Natural killer cell treated with Interleukin-12 subunit alpha and Interleukin-12 subunit beta and Interleukin-15 and Interleukin-18, amount 100 ng/mL, for 72 hours (primary cell): ENCODE results near the gene ANKRD12. TPM values are rescaled to one million over a fixed set of nuclear protein-coding genes. Genes with fewer than 3 reads are reported as not detected.
"Not testable (repeated sequence)": the region's sequence is repeated elsewhere in the genome, so short reads cannot be mapped to it uniquely, and the experiment has no call there.

ENCODE experiments used
- ATAC-seq, 2 donors: fragments of 150-1000 bp; cut with Tn5 transposase in 1 of 2; sonication (Bioruptor Pico), chemical (Tn5 transposase) in 1 of 2; 2 replicates each; pipeline ENCODE4 v1.10.0; 2021
- DNase-seq: peaks from one replicate; pipeline ENCODE4 v3.0.0; 2022; ENCODE audit warnings: low spot score
- H3K27ac Mint-ChIP-seq, 2 donors: 1 replicate in 1 of 2; 2 replicates in 1 of 2; pipeline ENCODE4 v1.8.0; 2022; ENCODE audit warnings: mixed read lengths in 2 of 2, mild to moderate bottlenecking in 1 of 2, moderate library complexity in 1 of 2
- H3K27me3 Mint-ChIP-seq, 2 donors: 1 replicate in 1 of 2; 2 replicates in 1 of 2; pipeline ENCODE4 v1.8.0; 2022; ENCODE audit warnings: mixed read lengths in 2 of 2
- H3K36me3 Mint-ChIP-seq: one replicate; pipeline ENCODE4 v1.8.0; 2022; ENCODE audit warnings: mixed read lengths
- H3K4me1 Mint-ChIP-seq, 2 donors: 1 replicate in 1 of 2; 2 replicates in 1 of 2; pipeline ENCODE4 v1.8.0; 2022; ENCODE audit warnings: low read depth in 2 of 2, mixed read lengths in 2 of 2, mild to moderate bottlenecking in 1 of 2
- H3K4me3 Mint-ChIP-seq: one replicate; pipeline ENCODE4 v1.8.0; 2022; ENCODE audit warnings: mixed read lengths
- H3K9me3 Mint-ChIP-seq: 2 replicates; pipeline ENCODE4 v1.8.0; 2022; ENCODE audit warnings: mixed read lengths
- total RNA-seq, 2 donors: library from RNA; stranded (reverse); gene quantifications; one replicate each; pipeline ENCODE4 v1.2.3, GENCODE V29; 2022

Gene ANKRD12
- total RNA-seq, 2 donors from 2014 or later = 133 to 174 TPM

DNA sequence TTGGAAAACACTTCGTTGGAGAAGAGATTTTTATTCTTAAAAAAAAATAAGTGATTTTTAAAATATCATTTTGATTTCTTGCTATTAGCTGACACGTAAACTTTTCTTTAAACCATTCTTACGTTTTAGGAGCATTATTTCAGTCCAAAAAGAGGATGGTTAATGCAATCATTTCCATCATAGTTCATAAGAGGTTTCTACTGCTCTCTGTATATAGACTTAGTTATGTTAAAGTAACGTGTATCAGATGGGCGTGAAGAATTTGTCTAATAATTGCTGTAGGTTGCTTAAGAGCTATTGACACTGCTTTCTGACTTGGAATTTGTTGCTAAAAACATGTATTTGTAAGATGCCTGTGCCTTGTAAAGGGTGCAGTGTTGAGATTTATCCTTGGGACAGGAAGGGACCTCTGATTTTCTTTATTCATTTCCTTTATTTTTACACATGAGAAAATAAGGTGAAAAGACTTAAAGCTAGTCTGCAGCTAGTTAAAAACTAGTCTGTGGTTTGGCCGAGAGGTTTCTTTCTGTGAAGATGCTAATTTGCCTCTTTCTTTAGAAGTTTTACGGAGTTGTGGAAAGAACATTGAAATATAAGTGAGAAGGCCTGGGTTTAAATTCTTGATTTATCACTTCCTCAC is 2.9 kb downstream of the ANKRD12 start:
- H3K27me3 Mint-ChIP-seq = no peaks in the 10 kb centered on the region
- H3K4me1 Mint-ChIP-seq = peaks cover 55 to 68% of the 10 kb centered on the region in 2 donors
- H3K27ac Mint-ChIP-seq = peak overlapping the region; percentile 95 to 97
- peak overlapping the region; percentile 88 for H3K4me3 Mint-ChIP-seq
- ATAC-seq (no peak), DNase-seq (no peak)
- no peaks in the 10 kb centered on the region for H3K9me3 Mint-ChIP-seq
- peaks cover 23% of the 10 kb centered on the region for H3K36me3 Mint-ChIP-seq

DNA sequence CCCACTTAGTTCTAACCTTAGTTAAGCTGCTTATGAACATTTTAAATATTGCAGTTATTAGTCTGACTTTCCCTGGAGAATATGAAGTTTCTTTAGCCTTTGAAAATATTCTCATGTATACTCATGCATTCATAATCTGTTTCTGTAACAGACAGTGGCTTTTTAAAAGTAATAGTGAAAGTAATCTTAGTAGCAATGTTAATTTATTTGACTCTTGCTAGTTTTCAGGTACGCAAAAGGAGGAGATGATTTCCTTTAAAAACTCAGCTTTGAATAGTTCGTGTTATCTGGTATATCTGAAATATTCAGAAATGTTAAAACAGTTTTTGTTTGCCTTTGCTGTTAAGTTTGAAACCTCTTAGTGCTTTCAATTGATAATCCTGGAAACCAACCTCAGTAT is 3.8 kb downstream of the ANKRD12 start:
- Mint-ChIP-seq H3K27ac (peak overlapping the region; percentile 95 to 97), H3K36me3 (peaks cover 20% of the 10 kb centered on the region), H3K4me1 (peaks cover 56 to 69% of the 10 kb centered on the region in 2 donors), H3K4me3 (peak overlapping the region; percentile 88), H3K27me3 (no peaks in the 10 kb centered on the region), H3K9me3 (no peaks in the 10 kb centered on the region)
- ATAC-seq (no peak), DNase-seq (no peak)

DNA sequence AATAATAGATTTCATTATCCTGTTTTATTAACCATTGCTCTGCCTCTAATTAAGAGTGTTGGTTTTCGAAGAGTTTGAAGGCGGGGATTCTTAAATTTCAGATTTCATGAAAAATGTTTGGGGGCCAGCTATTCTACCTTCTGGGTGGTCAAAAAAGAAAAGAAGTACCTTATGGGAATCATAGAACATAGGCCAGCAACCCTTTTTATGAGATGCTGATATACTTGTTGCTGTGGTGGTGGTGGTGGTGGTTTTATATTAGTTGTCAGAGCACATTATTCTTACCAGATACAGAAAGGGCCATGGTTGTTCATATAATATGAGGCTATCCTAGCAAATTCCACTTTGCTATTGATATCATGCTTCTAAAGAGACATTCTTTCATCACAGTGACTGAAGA is 4.4 kb downstream of the ANKRD12 start:
- Mint-ChIP-seq H3K27ac (peak overlapping the region; percentile 95 to 97), H3K27me3 (no peaks in the 10 kb centered on the region), H3K4me3 (peak overlapping the region; percentile 88), H3K4me1 (peaks cover 57 to 70% of the 10 kb centered on the region in 2 donors), H3K36me3 (peaks cover 16% of the 10 kb centered on the region), H3K9me3 (no peaks in the 10 kb centered on the region)
- DNase-seq (no peak), ATAC-seq (no peak)

DNA sequence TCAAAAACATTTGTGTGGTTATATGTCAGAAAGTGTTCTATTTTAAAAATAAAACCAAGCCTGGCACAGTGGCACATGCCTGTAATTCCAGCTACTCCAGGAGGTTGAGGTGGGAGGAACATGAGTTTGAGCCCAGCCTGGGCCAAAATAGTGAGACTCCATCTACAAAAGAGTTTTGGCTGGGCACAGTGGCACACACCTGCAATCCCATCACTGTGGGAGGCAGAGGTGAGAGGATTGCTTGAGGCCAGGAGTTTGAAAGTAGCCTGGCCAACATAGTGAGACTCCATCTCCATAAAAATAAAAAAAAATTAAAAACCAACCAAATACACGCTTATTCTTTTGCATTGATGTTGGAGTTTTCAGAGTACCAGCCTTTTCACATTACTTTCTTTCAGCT is 9.6 kb downstream of the ANKRD12 start:
- peak overlapping the region; percentile 75 for H3K4me3 Mint-ChIP-seq
- H3K27ac Mint-ChIP-seq = peak overlapping the region; percentile 95 to 96
- ATAC-seq = no peak
- DNase-seq = no peak
- no peaks in the 10 kb centered on the region for H3K9me3 Mint-ChIP-seq
- peaks cover 57 to 76% of the 10 kb centered on the region in 2 donors for H3K4me1 Mint-ChIP-seq
- no peaks in the 10 kb centered on the region for H3K27me3 Mint-ChIP-seq
- H3K36me3 Mint-ChIP-seq = no peaks in the 10 kb centered on the region

DNA sequence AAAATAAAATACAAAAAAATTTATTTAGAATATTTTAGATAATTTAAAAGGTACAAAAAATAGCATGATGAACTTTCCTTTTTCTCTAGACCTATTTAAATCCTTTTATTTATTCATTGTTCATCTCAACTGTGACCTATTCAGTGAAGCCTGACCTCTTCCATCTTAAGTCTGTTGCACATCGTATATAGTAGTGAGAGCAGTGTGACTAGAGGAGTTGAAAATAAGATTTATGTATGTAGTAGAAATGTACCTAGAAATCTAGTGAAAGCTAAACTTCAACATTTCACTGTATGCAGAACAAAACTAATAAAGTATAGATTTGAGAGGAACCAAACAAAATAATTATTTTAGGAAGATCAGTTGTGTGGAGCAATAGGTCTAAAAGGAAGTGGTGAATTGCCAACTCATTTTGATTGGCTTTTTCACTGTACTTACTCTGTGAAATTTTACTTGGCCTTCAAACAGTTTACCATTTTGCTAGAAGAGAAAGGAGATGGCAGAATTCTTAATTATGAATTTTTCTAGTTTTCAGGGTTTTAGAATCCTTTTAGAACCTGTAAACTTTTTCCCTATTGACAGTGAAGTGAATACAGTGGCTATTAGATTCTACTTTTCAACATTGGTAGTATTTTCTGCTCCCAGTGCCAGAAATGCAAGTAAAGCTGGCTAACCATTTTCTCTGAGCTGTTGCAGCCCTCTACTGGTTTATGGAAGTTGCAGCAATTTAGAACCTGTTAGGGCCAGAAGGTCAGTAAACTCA is 11.0 kb downstream of the ANKRD12 start:
- peak; percentile 67 for DNase-seq
- peak overlapping the region; percentile 75 for H3K4me3 Mint-ChIP-seq
- peak; percentile 67 to 78 for ATAC-seq
- peaks cover 51 to 70% of the 10 kb centered on the region in 2 donors for H3K4me1 Mint-ChIP-seq
- H3K9me3 Mint-ChIP-seq = no peaks in the 10 kb centered on the region
- peak overlapping the region; percentile 95 to 96 for H3K27ac Mint-ChIP-seq
- H3K27me3 Mint-ChIP-seq = no peaks in the 10 kb centered on the region
- H3K36me3 Mint-ChIP-seq = no peaks in the 10 kb centered on the region

DNA sequence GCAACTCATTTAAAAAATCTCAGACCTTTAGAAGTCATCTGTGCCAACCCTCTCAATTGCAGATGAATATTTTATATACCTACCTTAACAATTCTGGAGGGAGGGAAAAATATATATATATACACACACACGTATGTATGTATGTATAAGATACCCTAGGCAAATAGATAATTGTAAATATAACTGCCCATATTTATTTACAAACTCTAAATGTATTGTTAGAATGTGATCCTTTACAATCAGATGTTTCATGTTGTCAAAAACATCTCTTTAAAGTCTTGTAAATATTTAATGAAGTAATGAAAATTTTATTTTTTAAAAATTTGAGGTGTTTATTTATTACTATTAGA is 11.6 kb downstream of the ANKRD12 start:
- H3K9me3 Mint-ChIP-seq = no peaks in the 10 kb centered on the region
- H3K36me3 Mint-ChIP-seq = no peaks in the 10 kb centered on the region
- peak overlapping the region; percentile 75 for H3K4me3 Mint-ChIP-seq
- peak overlapping the region; percentile 95 to 96 for H3K27ac Mint-ChIP-seq
- DNase-seq (no peak), ATAC-seq (no peak)
- peaks cover 51 to 73% of the 10 kb centered on the region in 2 donors for H3K4me1 Mint-ChIP-seq
- no peaks in the 10 kb centered on the region for H3K27me3 Mint-ChIP-seq

DNA sequence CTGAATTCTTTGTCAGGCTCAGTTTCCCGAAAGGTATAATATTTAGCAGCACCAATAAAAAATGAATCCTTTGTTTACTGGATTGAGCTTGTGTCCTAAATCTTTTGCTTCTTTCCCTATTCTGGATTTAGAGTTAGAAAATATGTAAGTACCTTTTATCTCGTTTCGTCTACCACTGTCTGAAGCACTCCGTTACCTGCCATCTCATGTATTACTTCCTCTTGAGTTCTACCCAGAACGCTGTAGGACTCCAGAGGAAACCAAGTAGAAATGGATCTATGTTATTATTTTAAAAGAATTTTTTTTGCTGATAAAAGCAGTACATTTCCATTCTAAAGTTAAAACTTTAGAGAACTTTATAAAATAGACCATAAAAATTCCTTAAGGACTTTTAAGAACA is 13.5 kb downstream of the ANKRD12 start:
- ATAC-seq (no peak), DNase-seq (no peak)
- peaks cover 8% of the 10 kb centered on the region for H3K36me3 Mint-ChIP-seq
- peaks cover 54 to 80% of the 10 kb centered on the region in 2 donors for H3K4me1 Mint-ChIP-seq
- H3K27ac Mint-ChIP-seq = peak overlapping the region in 1 of 2 donors; percentile 96
- no peaks in the 10 kb centered on the region for H3K27me3 Mint-ChIP-seq
- H3K9me3 Mint-ChIP-seq = no peaks in the 10 kb centered on the region
- peak overlapping the region; percentile 45 for H3K4me3 Mint-ChIP-seq

DNA sequence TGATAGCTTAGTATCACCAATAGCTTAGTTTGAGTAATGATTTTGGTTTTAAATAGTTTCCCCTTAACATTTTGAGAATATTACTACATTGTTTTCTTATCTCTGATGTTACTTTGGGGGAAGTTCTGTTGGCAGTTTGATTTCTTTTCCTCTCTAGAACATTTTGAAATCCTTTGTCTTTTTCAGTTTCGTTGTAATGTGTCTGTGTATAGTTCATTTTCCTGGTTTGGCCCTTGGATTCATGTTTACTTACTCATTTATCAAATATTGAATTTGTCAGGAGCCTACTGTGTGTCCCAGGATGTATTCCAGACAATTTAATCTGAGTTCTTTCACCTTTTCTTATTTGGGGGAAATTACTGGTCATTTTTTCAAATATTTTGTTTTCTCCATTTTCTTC is 16.7 kb downstream of the ANKRD12 start:
- peaks cover 51 to 74% of the 10 kb centered on the region in 2 donors for H3K4me1 Mint-ChIP-seq
- peak overlapping the region; percentile 30 for H3K4me3 Mint-ChIP-seq
- DNase-seq (no peak), ATAC-seq (no peak)
- no peaks in the 10 kb centered on the region for H3K9me3 Mint-ChIP-seq
- peak overlapping the region; percentile 42 to 89 for H3K27ac Mint-ChIP-seq
- peaks cover 16% of the 10 kb centered on the region for H3K36me3 Mint-ChIP-seq
- H3K27me3 Mint-ChIP-seq = no peaks in the 10 kb centered on the region

DNA sequence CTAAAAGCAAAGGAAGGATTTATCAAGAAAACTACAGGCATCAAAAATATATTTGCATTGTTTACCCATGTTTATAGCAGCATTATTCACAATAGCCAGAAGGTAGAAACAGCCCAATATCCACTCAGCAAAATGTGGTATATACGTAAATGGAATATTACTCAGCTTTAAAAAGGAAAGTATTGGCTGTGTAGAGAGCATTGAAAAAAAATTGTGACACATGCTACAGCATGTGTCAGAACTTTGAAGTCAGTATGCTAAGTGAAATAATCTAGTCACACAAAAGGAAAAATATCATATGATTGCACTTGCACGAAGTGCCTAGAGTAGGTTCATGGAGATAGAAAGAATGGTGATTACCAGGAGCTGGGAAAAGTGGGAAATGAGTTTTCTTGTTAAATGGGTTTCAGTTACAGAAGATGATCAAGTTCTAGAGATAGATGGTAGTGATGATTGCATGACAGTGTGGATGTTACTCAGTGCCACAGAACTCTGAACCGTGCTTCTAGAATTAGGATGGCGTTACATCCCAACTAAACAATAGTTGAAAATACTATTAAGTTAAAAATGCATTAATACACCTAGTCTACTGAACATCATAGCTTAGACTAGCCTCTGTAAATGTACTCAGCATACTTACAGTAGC is 20.1 kb downstream of the ANKRD12 start:
- no peaks in the 10 kb centered on the region for H3K27me3 Mint-ChIP-seq
- peaks cover 48 to 62% of the 10 kb centered on the region in 2 donors for H3K4me1 Mint-ChIP-seq
- ATAC-seq (peak; percentile 65 to 74), DNase-seq (no peak)
- no peaks in the 10 kb centered on the region for H3K9me3 Mint-ChIP-seq
- H3K36me3 Mint-ChIP-seq = peaks cover 21% of the 10 kb centered on the region
- peak overlapping the region; percentile 39 for H3K4me3 Mint-ChIP-seq
- H3K27ac Mint-ChIP-seq = peak overlapping the region; percentile 67 to 83

DNA sequence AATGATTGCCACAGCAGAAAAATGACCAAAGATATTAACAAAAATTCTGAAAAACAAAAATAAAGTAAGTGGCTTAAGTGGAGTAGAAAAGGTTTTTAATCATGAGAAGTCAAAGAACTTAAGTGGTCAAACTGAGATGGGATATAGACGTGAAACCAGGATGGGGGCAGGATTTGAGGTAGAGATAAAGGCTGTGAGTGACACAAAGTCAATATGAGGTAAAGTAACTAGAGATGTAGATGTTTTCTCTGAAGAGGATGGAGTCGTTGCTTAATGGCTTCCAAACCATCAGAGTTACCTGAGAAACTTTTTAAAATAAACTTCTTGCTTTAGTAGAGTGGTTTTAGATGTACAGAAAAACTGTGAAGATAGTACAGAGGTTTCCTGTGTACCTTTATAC is 21.2 kb downstream of the ANKRD12 start:
- DNase-seq (no peak), ATAC-seq (no peak)
- Mint-ChIP-seq H3K4me3 (no peak overlapping the region), H3K27ac (peak overlapping the region; percentile 67 to 83), H3K27me3 (no peaks in the 10 kb centered on the region), H3K4me1 (peaks cover 55 to 67% of the 10 kb centered on the region in 2 donors), H3K9me3 (no peaks in the 10 kb centered on the region), H3K36me3 (peaks cover 28% of the 10 kb centered on the region)

DNA sequence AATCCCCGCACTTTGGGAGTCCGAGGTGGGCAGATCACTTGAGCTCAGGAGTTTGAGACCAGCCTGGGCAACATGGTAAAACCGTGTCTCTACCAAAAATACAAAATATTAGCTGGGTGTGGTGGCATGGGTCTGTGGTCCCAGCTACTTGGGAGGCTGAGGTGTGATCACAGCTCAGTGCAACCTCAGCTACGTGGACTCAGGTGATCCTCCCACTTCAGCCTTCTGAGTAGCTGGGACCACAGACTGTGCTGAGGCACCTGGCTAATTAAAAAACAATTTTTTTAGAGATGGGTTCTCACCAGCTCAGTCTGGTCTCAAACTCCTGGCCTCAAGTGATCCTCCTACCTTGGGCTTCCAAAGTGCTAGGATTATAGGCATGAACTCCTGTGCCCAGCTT is 23.4 kb downstream of the ANKRD12 start:
- DNase-seq (no peak), ATAC-seq (no peak)
- Mint-ChIP-seq H3K27me3 (no peaks in the 10 kb centered on the region), H3K4me3 (no peak overlapping the region), H3K9me3 (peaks cover 16% of the 10 kb centered on the region), H3K4me1 (peaks cover 57 to 66% of the 10 kb centered on the region in 2 donors), H3K27ac (no peak overlapping the region), H3K36me3 (peaks cover 43% of the 10 kb centered on the region)

DNA sequence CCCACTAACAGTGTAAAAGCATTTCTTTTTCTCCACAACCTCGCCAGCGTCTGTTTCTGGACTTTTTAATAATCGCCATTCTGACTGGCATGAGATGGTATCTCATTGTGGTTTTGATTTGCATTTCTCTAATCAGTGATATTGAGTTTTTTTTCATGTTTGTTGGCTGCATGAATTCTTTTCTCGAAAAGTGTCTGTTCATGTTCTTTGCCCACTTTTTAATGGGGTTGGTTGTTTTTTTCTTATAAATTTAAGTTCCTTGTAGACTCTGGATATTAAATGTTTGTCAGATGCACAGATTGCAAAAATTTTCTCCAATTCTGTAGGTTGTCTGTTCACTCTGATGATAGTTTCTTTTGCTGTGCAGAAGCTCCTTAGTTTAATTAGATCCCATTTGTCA is 26.1 kb downstream of the ANKRD12 start:
- H3K27me3 Mint-ChIP-seq, DNase-seq, ATAC-seq, H3K27ac Mint-ChIP-seq: not testable (repeated sequence)
- Mint-ChIP-seq H3K36me3 (peaks cover 39% of the 10 kb centered on the region), H3K9me3 (peaks cover 19% of the 10 kb centered on the region), H3K4me3 (peak overlapping the region; percentile 6), H3K4me1 (peaks cover 51 to 57% of the 10 kb centered on the region in 2 donors)

DNA sequence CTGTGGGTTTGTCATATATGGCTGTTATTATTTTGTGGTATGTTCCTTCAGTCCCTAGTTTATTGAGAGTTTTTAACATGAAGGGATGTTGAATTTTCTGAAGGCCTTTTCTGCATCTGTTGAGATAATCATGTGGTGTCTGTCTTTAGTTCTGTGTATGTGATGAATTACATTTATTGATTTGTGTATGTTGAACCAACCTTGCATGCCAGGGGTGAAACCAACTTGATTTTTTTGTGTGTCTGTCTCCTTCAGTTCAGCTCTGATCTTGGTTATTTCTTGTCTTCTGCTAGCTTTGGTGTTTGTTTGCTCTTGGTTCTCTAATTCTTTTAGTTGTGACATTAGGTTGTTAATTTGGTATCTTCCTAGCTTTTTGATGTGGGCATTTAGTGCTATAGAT is 27.6 kb downstream of the ANKRD12 start:
- not testable (repeated sequence) for DNase-seq, ATAC-seq, H3K27ac Mint-ChIP-seq, H3K27me3 Mint-ChIP-seq, H3K4me3 Mint-ChIP-seq
- Mint-ChIP-seq H3K4me1 (peaks cover 50 to 56% of the 10 kb centered on the region in 2 donors), H3K9me3 (peaks cover 19% of the 10 kb centered on the region), H3K36me3 (peaks cover 49% of the 10 kb centered on the region)

DNA sequence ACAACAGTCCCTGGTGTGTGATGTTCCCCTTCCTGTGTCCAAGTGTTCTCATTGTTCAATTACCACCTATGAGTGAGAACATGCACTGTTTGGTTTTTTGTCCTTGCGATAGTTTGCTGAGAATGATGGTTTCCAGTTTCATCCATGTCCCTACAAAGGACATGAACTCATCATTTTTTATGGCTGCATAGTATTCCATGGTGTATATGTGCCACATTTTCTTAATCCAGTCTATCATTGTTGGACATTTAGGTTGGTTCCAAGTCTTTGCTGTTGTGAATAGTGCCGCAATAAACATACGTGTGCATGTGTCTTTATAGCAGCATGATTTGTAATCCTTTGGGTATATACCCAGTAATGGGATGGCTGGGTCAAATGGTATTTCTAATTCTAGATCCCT is 29.3 kb downstream of the ANKRD12 start:
- Mint-ChIP-seq H3K9me3 (peaks cover 23% of the 10 kb centered on the region), H3K4me1 (peaks cover 59 to 64% of the 10 kb centered on the region in 2 donors), H3K36me3 (peaks cover 52% of the 10 kb centered on the region)
- not testable (repeated sequence) for ATAC-seq, H3K27me3 Mint-ChIP-seq, H3K27ac Mint-ChIP-seq, DNase-seq, H3K4me3 Mint-ChIP-seq
